Right lobe of liver (tissue), 6 donors: ENCODE results near the gene ABCG5. TPM values are rescaled to one million over a fixed set of nuclear protein-coding genes. Genes with fewer than 3 reads are reported as not detected.
A peak's percentile ranks its signal among the peaks of the same experiment; 100 is the strongest.

Experiments
- ATAC-seq, 4 donors: fragments of 200-7000 bp; cut with Tn5 transposase; one replicate each; pipeline ENCODE4 v1.9.1; 2020; ENCODE audit warnings: mild to moderate bottlenecking in 4 of 4, moderate library complexity in 4 of 4
- DNase-seq, 3 donors: peaks; one replicate each; pipeline ENCODE4 v3.0.0-alpha.2; 2020
- H3K27ac ChIP-seq, 3 donors: fragments of 200-600 bp; one replicate each; pipeline ENCODE4 v1.8.0; 2022
- H3K27me3 ChIP-seq, 2 donors: fragments of 200-600 bp; one replicate each; pipeline ENCODE4 v1.8.0; 2022
- H3K36me3 ChIP-seq, 4 donors: fragments of 200-600 bp; sonication (generic) in 1 of 4; one replicate each; pipeline versions ENCODE4 v1.5.1 to v1.8.0; 2017 to 2022; ENCODE audit warnings: control low read depth in 1 of 4
- H3K4me1 ChIP-seq, 4 donors: fragments of 200-600 bp; sonication (generic) in 1 of 4; one replicate each; pipeline versions ENCODE4 v1.5.1 to v1.8.0; 2017 to 2022; ENCODE audit warnings: control low read depth in 1 of 4
- H3K4me3 ChIP-seq, 3 donors: fragments of 200-600 bp; one replicate each; pipeline ENCODE4 v1.8.0; 2022
- H3K9me3 ChIP-seq, 4 donors: fragments of 200-600 bp; sonication (generic) in 1 of 4; one replicate each; pipeline versions ENCODE4 v1.5.1 to v1.8.0; 2017 to 2022; ENCODE audit warnings: control low read depth in 1 of 4
- POLR2A ChIP-seq: fragments of 450-650 bp; IDR thresholded peaks from one replicate; pipeline ENCODE4 v1.6.1; 2017; ENCODE audit warnings: antibody characterized with exemption, mild to moderate bottlenecking
- WGBS: methylation state at CpG from one replicate; pipeline ENCODE4 v1.1.6; 2018; ENCODE audit warnings: low coverage, low lambda C conversion rate; ENCODE audit not compliant: insufficient coverage; ENCODE audit errors: missing lambda C conversion rate; 5-methylcytosine and 5-hydroxymethylcytosine counted together
- intact Hi-C, 2 donors: fragments of 100-400 bp; cut with DNase I; formaldehyde crosslinking; loops; one replicate each; pipeline versions ENCODE4 v1.11.2 to v1.14.1; 2022
- total RNA-seq, 6 experiments: library from RNA; depleted of rRNA in 2 of 6; stranded (reverse); fragments of >200 nt in 2 of 6; fragmentation: NEBNext Ultra II Directional in 3 of 6; extraction: Animal tissue kit (Norgen Biotek cat#: 25700) in 3 of 6; gene quantifications; one replicate each; pipeline versions ENCODE4 v1.1.0 to v1.2.4, GENCODE V29; 2016 to 2023
- TF ChIP-seq, protein P1 (sequence below), 4 donors: fragments of 200-600 bp in 3 of 4; fragments of 450-650 bp in 1 of 4; IDR thresholded peaks; one replicate each; pipeline versions ENCODE4 v1.5.1 to v1.8.0; 2016 to 2022; ENCODE audit warnings: antibody characterized with exemption in 4 of 4, mild to moderate bottlenecking in 2 of 4
- donor health status: DM: no; HTN: yes; CAD: no.
- donor health status: DM: no; HTN: no; CAD: no.
- donor health status: DM: no; HTN: no; CAD: no.
- donor health status: DM: no; HTN: yes; CAD: no.
- donor health status: DM: no; HTN: yes; CAD: no.

The ABCG5 gene
- total RNA-seq, 6 experiments from 2014 or later = 15.3 to 63.5 (median 35.4) TPM

DNA sequence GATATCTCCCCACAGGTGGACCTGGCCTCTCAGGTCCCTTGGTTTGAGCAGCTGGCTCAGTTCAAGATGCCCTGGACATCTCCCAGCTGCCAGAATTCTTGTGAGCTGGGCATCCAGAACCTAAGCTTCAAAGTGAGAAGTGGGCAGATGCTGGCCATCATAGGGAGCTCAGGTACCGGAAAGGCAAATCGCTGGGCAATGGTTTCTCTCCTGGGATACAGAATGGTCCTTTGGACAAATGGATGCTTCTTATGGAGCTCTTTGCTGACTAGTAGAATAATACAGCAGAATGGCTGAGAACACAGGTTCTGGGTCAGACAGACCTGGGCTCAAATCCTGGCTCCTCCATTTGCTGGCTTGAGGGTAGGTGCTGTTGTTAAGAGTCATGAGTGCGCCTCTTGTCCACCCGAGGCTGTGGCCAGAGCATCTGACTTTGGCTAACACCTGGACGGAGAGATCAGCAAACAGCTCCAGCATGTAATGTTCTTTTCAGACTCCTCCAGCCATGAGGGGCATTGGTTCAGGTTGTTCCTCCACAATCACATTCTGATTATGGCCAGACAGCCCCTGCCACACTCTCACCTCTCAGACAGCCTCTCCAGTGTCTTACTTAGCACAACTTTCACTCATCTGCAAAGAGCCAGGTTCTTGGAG lies 7.6 kb upstream of the ABCG5 start:
- intact Hi-C loops = no loop called here
- Histone ChIP-seq H3K9me3 (no peaks in the 10 kb centered on the region), H3K27ac (peak overlapping the region in 2 of 3 donors; percentile 35 to 95), H3K4me3 (no peak overlapping the region), H3K36me3 (peaks cover 0 to 40% (median 10%) of the 10 kb centered on the region in 4 donors), H3K27me3 (no peaks in the 10 kb centered on the region), H3K4me1 (peaks cover 0 to 65% (median 18%) of the 10 kb centered on the region in 4 donors)
- no peak for ATAC-seq
- DNase-seq = no peak
- 46% methylated on average over 2 of the region's 5 CpGs for WGBS
- no peak for TF ChIP-seq POLR2A
- TF ChIP-seq, protein P1, sequence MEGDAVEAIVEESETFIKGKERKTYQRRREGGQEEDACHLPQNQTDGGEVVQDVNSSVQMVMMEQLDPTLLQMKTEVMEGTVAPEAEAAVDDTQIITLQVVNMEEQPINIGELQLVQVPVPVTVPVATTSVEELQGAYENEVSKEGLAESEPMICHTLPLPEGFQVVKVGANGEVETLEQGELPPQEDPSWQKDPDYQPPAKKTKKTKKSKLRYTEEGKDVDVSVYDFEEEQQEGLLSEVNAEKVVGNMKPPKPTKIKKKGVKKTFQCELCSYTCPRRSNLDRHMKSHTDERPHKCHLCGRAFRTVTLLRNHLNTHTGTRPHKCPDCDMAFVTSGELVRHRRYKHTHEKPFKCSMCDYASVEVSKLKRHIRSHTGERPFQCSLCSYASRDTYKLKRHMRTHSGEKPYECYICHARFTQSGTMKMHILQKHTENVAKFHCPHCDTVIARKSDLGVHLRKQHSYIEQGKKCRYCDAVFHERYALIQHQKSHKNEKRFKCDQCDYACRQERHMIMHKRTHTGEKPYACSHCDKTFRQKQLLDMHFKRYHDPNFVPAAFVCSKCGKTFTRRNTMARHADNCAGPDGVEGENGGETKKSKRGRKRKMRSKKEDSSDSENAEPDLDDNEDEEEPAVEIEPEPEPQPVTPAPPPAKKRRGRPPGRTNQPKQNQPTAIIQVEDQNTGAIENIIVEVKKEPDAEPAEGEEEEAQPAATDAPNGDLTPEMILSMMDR (IDR thresholded peaks at IDR 0.05) = no peak

DNA sequence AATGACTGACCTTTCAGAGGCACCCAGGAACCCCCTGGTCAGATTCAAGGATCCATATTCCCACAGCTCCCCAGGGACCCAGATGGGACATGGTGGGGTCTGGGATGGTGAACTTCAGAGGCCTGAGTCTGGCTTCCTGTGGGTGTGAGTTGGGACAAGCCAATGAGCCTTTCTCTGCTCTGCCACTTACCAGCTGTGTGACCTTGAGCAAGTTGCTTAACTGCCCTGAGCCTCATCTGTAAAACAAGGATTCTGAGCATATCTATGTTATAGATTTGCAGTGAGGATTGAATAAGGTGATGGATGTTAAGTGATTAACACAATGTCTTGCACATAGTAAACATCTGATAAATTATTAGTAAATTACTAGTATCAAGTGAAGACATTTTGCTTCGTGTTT lies 6.5 kb upstream of the ABCG5 start:
- peaks cover 0 to 33% (median 6%) of the 10 kb centered on the region in 4 donors for H3K36me3 ChIP-seq
- ATAC-seq (no peak), DNase-seq (no peak)
- no peaks in the 10 kb centered on the region for H3K27me3 ChIP-seq
- peak overlapping the region in 2 of 3 donors; percentile 35 to 95 for H3K27ac ChIP-seq
- H3K4me1 ChIP-seq = peaks cover 0 to 59% (median 18%) of the 10 kb centered on the region in 4 donors
- H3K4me3 ChIP-seq = no peak overlapping the region
- H3K9me3 ChIP-seq = no peaks in the 10 kb centered on the region
- intact Hi-C loops = no loop called here
- WGBS = 75% methylated on average over 1 of the region's 1 CpG
- TF ChIP-seq, protein P1 (IDR thresholded peaks at IDR 0.05) = no peak
- TF ChIP-seq POLR2A = no peak

GRCh38 chr2:43842866-43843226 lies 4.2 kb upstream of the ABCG5 start:
- peak overlapping the region; percentile 82 to 95 (median 92) for H3K27ac ChIP-seq
- peak in 1 of 4 donors; percentile 4 for ATAC-seq
- WGBS = 41% methylated on average over 9 of the region's 9 CpGs
- H3K4me1 ChIP-seq = peaks cover 0 to 48% (median 15%) of the 10 kb centered on the region in 4 donors
- TF ChIP-seq POLR2A = no peak
- peak overlapping the region in 2 of 3 donors; percentile 91 to 94 for H3K4me3 ChIP-seq
- intact Hi-C loops = no loop called here
- H3K27me3 ChIP-seq = no peaks in the 10 kb centered on the region
- peaks cover 0 to 14% (median 0%) of the 10 kb centered on the region in 4 donors for H3K36me3 ChIP-seq
- H3K9me3 ChIP-seq = no peaks in the 10 kb centered on the region
- DNase-seq = no peak

- Histone ChIP-seq H3K27ac (peak overlapping the region; percentile 82 to 95 (median 92)), H3K27me3 (no peaks in the 10 kb centered on the region), H3K4me3 (peak overlapping the region; percentile 55 to 94 (median 91)), H3K9me3 (no peaks in the 10 kb centered on the region), H3K4me1 (peaks cover 0 to 45% (median 12%) of the 10 kb centered on the region in 4 donors), H3K36me3 (peaks cover 0 to 14% (median 0%) of the 10 kb centered on the region in 4 donors)
- no peak for TF ChIP-seq POLR2A
- TF ChIP-seq, protein P1 (IDR thresholded peaks at IDR 0.05) = no peak
- peak; percentile 1 to 27 (median 12) for ATAC-seq
- DNase-seq = peak; percentile 51 to 78 (median 74)
- intact Hi-C loops = no loop called here
- 7% methylated on average over 8 of the region's 14 CpGs for WGBS
Measured at GRCh38 chr2:43841949-43842865, 3.6 kb upstream of the ABCG5 start.
